Tibial artery (tissue), 4 donors: ENCODE results near the gene TRPC3.

ENCODE experiments used
- DNase-seq, 2 donors: peaks; one replicate each; pipeline ENCODE4 v3.0.0-alpha.2; 2019
- H3K27ac ChIP-seq, 2 donors: fragments of 200-600 bp; sonication (generic) in 1 of 2; 1 replicate in 1 of 2; 2 replicates in 1 of 2; pipeline ENCODE4 v1.5.1; 2018 to 2019; ENCODE audit warnings: mild to moderate bottlenecking in 1 of 2
- H3K27me3 ChIP-seq, 2 donors: fragments of 200-600 bp; sonication (generic) in 1 of 2; one replicate each; pipeline versions ENCODE4 v1.5.1 to v1.6.0; 2016 to 2019
- H3K36me3 ChIP-seq, 3 donors: fragments of 200-600 bp; sonication (generic) in 2 of 3; one replicate each; pipeline ENCODE4 v1.5.1; 2016 to 2019; ENCODE audit warnings: mild to moderate bottlenecking in 2 of 3
- H3K4me1 ChIP-seq, 4 donors: fragments of 200-600 bp; sonication (generic) in 2 of 4; 1 replicate in 3 of 4; 2 replicates in 1 of 4; pipeline ENCODE4 v1.5.1; 2016 to 2019
- H3K4me3 ChIP-seq, 2 donors: fragments of 200-600 bp; sonication (generic) in 1 of 2; 1 replicate in 1 of 2; 2 replicates in 1 of 2; pipeline ENCODE4 v1.5.1; 2018 to 2019; ENCODE audit warnings: mild to moderate bottlenecking in 2 of 2
- H3K9me3 ChIP-seq, 3 donors: fragments of 200-600 bp; sonication (generic) in 1 of 3; one replicate each; pipeline ENCODE4 v1.5.1; 2016 to 2019
- intact Hi-C: fragments of 100-400 bp; cut with DNase I; formaldehyde crosslinking; loops from one replicate; pipeline ENCODE4 v1.15.0; 2023; ENCODE audit warnings: low total_unique reads
- TF ChIP-seq, protein P1 (sequence below), 2 experiments: fragments of 200-600 bp in 1 of 2; fragments of 450-650 bp in 1 of 2; IDR thresholded peaks; one replicate each; pipeline ENCODE4 v1.5.1; 2017 to 2019; ENCODE audit warnings: antibody characterized with exemption in 2 of 2, mild to moderate bottlenecking in 1 of 2, moderate library complexity in 1 of 2

Gene TRPC3

GRCh38 chr4:121898150-121898549 lies 53.7 kb downstream of the TRPC3 start:
- no peak overlapping the region for H3K27ac ChIP-seq
- intact Hi-C loops: no loop called here
- DNase-seq: no peak
- no peaks in the 10 kb centered on the region for H3K4me1 ChIP-seq
- H3K36me3 ChIP-seq: no peaks in the 10 kb centered on the region
- no peak overlapping the region for H3K4me3 ChIP-seq
- H3K27me3 ChIP-seq: no peaks in the 10 kb centered on the region
- TF ChIP-seq, protein P1, sequence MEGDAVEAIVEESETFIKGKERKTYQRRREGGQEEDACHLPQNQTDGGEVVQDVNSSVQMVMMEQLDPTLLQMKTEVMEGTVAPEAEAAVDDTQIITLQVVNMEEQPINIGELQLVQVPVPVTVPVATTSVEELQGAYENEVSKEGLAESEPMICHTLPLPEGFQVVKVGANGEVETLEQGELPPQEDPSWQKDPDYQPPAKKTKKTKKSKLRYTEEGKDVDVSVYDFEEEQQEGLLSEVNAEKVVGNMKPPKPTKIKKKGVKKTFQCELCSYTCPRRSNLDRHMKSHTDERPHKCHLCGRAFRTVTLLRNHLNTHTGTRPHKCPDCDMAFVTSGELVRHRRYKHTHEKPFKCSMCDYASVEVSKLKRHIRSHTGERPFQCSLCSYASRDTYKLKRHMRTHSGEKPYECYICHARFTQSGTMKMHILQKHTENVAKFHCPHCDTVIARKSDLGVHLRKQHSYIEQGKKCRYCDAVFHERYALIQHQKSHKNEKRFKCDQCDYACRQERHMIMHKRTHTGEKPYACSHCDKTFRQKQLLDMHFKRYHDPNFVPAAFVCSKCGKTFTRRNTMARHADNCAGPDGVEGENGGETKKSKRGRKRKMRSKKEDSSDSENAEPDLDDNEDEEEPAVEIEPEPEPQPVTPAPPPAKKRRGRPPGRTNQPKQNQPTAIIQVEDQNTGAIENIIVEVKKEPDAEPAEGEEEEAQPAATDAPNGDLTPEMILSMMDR (IDR thresholded peaks at IDR 0.05): no peak
- no peaks in the 10 kb centered on the region for H3K9me3 ChIP-seq

- intact Hi-C loops: no loop called here
- Histone ChIP-seq H3K9me3 (no peaks in the 10 kb centered on the region), H3K4me3 (no peak overlapping the region), H3K4me1 (no peaks in the 10 kb centered on the region), H3K36me3 (no peaks in the 10 kb centered on the region), H3K27me3 (no peaks in the 10 kb centered on the region), H3K27ac (no peak overlapping the region)
- TF ChIP-seq, protein P1 (IDR thresholded peaks at IDR 0.05): no peak
- no peak for DNase-seq
These were observed 63.7 kb downstream of the TRPC3 start for GRCh38 chr4:121888134-121888533.

- Histone ChIP-seq H3K4me3 (no peak overlapping the region), H3K27me3 (no peaks in the 10 kb centered on the region), H3K36me3 (no peaks in the 10 kb centered on the region), H3K27ac (no peak overlapping the region), H3K9me3 (no peaks in the 10 kb centered on the region), H3K4me1 (no peaks in the 10 kb centered on the region)
- intact Hi-C loops: no loop called here
- TF ChIP-seq, protein P1 (IDR thresholded peaks at IDR 0.05): no peak
- no peak for DNase-seq
These were observed 66.7 kb downstream of the TRPC3 start for GRCh38 chr4:121885115-121885514.

DNA sequence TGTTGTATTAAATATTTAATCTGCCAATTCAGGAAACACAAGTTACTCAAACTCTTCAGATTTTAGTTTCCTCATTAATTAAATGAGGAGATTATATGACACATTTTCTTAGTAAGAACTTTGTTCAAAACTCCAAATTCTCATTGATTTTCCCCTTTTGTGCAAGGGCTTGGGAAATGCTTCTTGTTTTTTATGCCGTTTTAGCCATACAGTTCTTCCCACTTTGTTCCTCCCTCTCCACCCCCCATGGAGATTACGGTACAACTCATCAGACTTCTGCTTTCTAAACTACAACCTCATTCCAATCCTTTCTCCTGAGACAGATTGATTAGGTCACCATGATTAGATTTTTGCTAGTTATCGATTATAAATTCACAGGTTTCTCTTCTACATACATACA lies 70.7 kb downstream of the TRPC3 start:
- Histone ChIP-seq H3K4me1 (no peaks in the 10 kb centered on the region), H3K4me3 (no peak overlapping the region), H3K9me3 (no peaks in the 10 kb centered on the region), H3K36me3 (no peaks in the 10 kb centered on the region), H3K27ac (no peak overlapping the region), H3K27me3 (no peaks in the 10 kb centered on the region)
- no peak for DNase-seq
- TF ChIP-seq, protein P1 (IDR thresholded peaks at IDR 0.05): no peak
- intact Hi-C loops: no loop called here

DNA sequence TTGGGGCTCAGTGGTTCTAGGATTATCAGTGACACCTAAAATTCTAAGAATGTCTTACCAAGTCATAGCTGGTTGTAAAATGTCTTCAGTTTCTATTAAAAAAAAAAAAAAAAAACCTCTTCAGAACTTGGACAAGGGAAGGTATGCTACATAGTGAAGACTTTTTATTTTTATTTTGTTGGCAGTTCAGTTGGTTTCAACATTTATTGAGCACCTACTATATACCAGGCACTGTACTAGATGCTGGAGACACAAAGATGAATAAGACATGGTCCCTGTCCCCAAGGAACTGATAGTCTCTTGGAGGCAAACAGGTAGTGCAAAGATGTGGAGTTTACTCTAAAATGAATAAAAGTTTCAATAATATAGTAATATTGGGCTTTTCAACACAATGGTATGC lies 72.7 kb downstream of the TRPC3 start:
- H3K4me3 ChIP-seq: no peak overlapping the region
- TF ChIP-seq, protein P1 (IDR thresholded peaks at IDR 0.05): no peak
- no peak overlapping the region for H3K27ac ChIP-seq
- no peaks in the 10 kb centered on the region for H3K27me3 ChIP-seq
- no peaks in the 10 kb centered on the region for H3K9me3 ChIP-seq
- no peak for DNase-seq
- no peaks in the 10 kb centered on the region for H3K36me3 ChIP-seq
- intact Hi-C loops: no loop called here
- no peaks in the 10 kb centered on the region for H3K4me1 ChIP-seq
